NCI-H1048 (cell line): ENCODE results near the gene STAC3.
A peak's percentile ranks its signal among the peaks of the same experiment; 100 is the strongest.

ENCODE experiments used
- DNase-seq: peaks from one replicate; lab custom pipeline; 2025; lab: John Stamatoyannopoulos, UW

STAC3 gene

DNA sequence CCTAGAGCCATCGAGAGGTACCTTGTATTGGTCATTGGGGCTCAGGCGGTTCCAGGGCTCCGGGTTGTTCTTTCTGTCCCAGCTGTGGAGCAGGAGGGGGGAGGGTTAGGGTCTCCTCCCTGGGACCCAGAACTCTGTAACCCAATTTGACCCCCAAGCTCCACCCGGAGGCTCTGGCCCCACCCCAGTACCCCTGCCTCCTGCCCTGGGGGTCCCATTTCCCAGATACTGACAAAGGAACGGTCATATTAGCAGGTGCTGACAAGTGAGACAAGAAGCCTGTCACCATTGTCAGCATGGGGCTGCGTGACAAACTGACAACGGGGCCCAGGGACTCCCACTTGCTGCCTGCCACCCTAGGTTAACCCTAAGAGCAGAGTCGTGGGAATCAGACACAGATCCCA, 15.3 kb downstream of the STAC3 start:
- no peak for DNase-seq

DNA sequence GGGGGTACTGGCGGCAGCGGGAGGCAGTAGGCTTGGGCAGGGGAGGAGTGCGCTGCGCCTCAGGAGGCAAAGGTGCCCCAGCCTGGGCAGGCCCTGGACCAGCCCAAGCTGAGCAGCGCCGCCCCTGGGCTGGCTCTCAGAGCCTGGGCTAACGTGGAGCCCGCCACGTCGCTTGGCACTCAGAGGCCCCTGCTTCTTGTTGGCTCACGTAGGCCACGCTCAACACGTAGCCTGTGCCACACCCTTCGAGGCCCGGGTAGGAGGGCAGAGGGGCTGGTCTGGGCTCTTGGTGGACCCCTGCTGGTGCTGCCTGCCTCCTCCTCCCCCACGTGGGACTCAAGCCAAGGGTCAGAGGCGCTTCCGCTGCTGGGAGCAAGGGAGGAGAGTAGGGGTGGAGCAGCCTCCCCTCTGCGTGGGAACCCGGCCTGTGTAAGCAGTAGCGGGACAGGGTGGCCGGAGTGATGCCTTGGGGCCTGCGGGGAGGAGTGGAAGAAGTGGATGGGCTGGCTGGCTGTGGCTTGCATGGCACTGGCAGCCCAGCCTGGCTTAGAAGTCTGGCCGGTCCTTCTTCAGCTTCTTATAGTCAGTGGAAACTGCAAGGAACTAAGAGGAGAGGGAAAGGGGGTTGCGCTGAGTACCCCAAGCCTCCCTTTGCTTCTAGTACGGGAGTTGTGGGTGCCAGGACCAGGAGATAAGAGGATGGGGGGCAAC, 15.8 kb downstream of the STAC3 start:
- no peak for DNase-seq

DNA sequence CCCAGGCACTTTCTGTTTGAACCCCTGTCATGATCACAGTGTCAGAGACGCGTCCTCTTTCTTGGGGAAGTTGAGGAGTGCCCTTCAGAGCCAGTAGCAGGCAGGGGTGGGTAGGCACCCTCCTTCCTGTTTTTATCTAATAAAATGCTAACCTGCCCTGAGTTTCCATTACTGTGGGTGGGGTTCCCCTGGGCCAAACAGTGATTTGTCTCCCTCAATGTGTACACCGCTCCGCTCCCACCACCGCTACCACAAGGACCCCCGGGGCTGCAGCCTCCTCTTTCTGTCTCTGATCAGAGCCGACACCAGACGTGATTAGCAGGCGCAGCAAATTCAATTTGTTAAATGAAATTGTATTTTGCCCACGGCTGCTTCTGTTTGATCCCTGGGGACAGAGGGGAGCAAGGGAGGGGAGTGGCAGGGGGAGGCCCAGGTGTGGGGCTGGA, 16.4 kb downstream of the STAC3 start:
- DNase-seq, result no peak

DNA sequence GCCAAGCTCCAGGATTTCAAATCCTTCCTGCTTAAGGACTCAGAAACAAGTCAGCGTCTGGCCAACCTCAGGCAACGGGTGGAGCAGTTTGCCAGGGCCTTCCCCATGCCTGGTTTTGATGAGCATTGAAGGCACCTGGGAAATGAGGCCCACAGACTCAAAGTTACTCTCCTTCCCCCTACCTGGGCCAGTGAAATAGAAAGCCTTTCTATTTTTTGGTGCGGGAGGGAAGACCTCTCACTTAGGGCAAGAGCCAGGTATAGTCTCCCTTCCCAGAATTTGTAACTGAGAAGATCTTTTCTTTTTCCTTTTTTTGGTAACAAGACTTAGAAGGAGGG, 16.8 kb downstream of the STAC3 start:
- no peak for DNase-seq

- no peak for DNase-seq
These were observed 17.4 kb downstream of the STAC3 start for GRCh38 chr12:57233357-57234232.

DNA sequence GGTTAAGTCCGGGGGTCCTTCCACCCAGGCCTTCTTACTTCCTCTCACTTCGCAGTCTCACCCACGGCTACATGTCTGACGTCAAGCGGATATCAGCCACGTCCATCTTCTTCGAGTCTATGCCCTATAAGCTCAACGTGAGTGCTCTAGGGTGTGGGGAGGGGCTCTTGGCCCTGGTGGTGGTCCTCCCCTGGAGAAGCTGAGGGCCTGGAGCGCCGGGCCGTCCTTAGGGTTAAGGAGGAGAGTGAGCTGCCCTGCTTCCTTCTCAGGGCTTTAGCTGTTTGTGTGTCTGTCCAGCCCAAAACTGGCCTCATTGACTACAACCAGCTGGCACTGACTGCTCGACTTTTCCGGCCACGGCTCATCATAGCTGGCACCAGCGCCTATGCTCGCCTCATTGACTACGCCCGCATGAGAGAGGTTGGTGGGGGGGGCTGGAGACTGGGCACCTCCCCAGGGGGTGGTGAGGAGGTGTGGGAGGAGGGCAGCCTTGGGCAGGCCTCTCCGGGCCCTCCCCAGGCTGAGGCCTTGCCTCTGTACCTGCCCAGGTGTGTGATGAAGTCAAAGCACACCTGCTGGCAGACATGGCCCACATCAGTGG, 18.7 kb downstream of the STAC3 start:
- no peak for DNase-seq

DNA sequence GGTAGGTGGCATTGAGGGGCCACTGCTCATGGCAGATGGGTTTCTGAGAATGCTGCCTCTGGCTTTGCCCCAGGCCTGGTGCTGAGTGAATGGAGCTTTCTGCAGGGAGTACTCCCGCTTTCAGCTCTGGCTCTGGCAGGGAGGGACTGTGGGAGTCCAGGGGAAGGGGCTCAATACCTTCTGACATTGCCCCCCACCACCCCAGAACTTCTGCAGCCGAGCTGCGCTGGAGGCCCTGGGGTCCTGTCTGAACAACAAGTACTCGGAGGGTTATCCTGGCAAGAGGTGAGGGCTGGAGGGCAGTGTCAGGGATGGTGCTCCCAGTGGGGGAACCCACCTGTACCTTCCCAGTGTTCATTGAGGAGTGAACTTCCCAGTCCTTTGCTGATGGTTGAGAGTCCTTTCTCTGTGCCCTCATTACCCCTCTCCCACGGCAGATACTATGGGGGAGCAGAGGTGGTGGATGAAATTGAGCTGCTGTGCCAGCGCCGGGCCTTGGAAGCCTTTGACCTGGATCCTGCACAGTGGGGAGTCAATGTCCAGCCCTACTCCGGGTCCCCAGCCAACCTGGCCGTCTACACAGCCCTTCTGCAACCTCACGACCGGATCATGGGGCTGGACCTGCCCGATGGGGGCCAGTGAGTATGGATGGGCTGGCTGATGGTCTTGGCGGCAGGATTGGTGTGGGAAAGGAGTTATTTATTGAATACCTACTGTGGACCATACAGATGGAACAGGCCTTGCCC, 19.5 kb downstream of the STAC3 start:
- DNase-seq, result no peak

GRCh38 chr12:57230381-57231155, 20.4 kb downstream of the STAC3 start:
- DNase-seq, result no peak

- DNase-seq, result peak; percentile 86
These were observed 21.2 kb downstream of the STAC3 start, which contains the start of gene SHMT2 for GRCh38 chr12:57229634-57230380. Gene SHMT2, plus strand, starts transcription at chr12:57229711. Its CDS starts 68 bp downstream, at chr12:57229779.

DNA sequence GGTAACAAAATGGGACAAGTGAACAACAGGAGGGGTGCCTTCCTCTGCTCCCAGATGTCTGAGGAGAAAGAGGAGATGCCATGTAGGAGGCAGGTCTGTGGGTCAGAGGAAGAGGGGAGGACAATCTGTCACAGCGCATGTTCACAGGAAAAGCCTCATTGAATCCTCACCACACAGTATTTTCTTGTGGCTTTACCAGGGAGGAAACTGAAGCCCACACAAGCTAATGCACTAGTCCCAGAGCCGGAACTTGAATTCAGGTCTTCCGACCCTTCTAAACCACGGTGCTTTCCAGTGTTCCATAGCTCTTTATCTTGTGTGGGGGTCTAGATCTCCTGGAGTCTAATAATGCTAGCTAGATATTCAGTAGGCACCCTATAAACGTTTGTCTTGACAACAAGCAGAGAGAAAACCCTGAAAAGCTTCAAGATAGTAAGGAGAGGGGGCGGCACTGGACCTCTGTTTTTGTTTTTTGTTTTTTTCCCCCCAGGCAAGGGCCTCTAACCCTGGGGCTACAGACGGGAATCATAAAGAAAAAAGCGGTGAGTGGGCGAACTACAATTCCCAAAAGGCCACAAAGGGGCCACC, 21.8 kb downstream of the STAC3 start:
- no peak for DNase-seq

- no peak for DNase-seq
These were observed 23.5 kb downstream of the STAC3 start for GRCh38 chr12:57227315-57228115.

GRCh38 chr12:57226588-57227314, 24.2 kb downstream of the STAC3 start:
- DNase-seq, result no peak

GRCh38 chr12:57225680-57226210, 25.2 kb downstream of the STAC3 start:
- DNase-seq, result no peak

GRCh38 chr12:57224973-57225679, 25.9 kb downstream of the STAC3 start:
- no peak for DNase-seq

DNA sequence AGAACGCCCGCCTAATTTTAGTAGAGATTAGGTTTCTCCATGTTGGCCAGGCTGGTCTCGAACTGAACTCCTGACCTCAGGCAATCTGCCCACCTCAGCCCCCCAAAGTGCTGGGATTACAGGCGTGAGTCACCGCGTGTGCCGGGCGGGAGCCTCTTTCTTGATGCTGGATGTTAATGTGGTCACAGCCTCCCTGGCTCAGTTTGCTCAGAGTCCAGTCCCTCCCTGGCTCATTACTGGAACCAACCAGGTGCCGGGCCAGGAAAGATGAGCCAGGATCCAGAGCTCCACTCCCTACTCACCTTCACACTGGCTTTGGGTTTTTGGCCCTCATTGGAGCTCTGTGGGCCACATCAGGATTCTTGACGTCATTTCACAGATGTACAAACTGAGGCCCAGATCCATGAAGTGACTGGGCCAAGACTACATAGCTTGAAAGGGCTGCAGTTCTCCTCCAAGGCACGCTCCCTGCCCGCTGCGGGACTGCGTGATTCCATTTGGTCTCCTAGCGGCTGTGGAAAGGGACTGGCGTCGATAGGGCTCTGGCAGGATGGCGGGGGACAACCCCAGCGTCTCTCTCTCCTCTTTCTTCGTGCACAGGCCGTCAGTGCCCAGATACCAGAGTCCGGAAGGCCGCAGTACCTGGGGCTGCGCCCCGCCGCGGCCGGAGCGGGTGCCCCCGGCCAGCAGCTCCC, 26.6 kb downstream of the STAC3 start:
- DNase-seq, result no peak

DNA sequence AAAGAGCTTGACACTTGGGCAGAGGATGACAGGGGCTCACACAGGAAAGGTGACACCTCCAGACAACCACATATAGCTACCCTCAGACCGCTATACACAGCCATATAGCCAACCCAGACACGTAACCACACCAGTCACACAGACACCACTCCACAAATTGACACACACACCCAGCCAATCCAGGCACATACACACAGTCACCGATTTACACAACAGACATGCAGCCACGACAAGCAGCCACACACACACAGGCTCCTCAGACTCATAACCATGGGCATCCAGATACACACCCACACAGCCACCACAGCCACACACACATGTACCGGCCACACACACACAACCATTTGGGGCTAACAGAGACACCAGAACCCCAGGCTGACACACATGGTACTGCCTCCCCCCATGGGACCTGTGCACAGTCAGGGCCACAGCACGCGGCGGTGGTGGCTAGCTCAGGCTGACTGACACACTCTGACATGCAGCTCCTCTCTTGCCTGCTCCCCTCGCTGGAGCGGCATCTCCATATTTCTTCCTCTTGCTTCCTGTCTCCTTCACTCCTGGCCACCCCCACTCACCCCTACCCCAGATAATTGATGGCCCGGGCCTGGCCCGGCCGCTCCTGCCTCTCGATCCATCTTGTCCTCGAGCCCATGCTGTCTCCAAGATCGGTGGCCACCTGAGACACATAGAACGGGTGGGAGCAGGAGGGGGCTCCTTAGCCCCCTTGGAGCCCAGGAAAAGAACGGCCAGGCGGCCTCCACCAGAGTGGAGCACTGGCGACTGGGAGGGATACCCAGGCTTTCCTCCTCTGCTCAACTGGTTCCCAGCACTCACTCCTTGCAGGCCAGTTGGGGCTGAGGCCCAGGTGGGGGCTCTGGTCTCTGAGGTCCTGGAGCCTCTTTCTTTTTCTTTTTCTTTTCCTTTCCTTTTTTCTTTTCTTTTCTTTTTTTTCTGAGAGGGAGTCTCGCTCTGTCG, 27.5 kb downstream of the STAC3 start:
- DNase-seq, result no peak
